ENCODE results near the gene METTL26. TPM values are rescaled to one million over a fixed set of nuclear protein-coding genes. Genes with fewer than 3 reads are reported as not detected.

METTL26 gene
- total RNA-seq, 1 donor from 2014 or later, result 91.4 TPM

DNA sequence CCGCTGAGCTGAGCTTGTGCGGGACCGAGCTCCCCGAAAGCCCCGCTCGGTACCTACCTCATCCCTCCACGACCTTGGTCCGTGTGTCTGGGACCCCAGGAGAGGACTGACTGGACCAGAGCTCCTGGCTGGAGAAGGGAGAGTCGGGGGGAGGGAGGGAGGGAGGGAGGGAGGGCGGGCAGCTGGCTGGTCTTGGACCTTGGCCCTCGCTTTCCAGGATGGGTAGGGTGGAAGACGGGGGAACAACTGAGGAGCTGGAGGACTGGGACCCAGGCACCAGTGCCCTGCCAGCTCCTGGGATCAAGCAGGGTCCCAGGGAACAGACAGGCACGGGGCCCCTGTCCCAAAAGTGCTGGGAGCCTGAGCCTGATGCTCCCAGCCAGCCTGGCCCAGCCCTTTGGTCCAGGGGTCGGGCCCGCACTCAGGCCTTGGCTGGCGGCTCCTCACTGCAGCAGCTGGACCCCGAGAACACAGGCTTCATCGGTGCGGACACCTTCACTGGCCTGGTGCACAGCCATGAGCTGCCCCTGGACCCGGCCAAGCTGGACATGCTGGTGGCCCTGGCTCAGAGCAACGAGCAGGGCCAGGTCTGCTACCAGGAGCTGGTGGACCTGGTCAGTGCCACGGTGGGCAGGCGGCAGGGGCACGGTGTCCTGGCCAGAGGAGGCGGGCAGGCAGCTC, 39.9 kb upstream of the METTL26 start:
- intact Hi-C loops (cut with micrococcal nuclease), result no loop called here

DNA sequence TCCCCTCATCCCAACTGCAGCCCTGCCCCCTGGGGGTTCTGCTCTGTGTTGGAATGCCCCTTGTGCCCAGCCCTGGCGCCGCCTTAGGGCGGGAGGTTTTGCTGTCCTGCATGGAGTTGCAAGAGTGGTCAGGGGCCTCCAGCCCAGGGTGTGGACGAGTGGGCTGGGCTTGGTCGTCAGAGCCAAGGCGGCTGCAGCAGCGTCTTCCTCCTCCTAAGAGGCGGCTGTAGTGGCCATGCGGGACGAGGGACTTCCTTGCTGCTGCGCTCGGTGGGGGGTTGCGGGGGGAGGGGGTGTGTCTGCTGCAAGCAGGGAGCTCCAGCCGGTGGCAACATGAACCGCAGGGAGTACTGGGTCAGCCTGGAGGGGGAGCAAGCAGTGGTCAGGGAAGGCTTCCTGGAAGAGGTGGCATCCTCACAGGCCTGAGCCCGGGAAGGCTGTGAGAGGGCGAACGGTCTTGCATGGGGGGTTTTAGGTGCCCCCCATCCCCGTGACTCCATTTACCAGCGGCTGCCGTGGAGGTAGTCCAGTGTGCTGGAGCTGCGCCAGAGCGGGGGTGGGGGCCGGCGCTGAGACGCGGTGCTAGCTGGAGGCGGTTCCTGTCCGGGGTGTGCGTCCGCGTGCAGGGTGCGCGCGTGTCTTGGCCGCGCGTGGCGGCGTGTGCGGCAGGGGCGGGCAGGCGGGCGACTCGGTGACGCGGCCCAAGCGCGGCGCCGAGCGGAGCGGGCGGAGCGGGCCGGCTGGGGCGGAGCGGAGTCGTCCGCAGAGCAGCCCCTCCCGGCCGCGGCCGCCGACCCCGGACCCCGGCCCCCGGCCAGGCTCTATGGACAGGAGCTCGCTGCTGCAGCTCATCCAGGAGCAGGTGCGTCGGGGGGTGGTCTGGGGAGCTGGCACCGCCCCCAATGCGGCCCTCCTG, 39.1 kb upstream of the METTL26 start, which contains the start of gene RHBDL1:
TSS of gene RHBDL1 (plus strand) at position 704 of the 916 bp plus-strand sequence. CDS start at position 824, 120 bp downstream.
- intact Hi-C loops (cut with micrococcal nuclease), result no loop called here

DNA sequence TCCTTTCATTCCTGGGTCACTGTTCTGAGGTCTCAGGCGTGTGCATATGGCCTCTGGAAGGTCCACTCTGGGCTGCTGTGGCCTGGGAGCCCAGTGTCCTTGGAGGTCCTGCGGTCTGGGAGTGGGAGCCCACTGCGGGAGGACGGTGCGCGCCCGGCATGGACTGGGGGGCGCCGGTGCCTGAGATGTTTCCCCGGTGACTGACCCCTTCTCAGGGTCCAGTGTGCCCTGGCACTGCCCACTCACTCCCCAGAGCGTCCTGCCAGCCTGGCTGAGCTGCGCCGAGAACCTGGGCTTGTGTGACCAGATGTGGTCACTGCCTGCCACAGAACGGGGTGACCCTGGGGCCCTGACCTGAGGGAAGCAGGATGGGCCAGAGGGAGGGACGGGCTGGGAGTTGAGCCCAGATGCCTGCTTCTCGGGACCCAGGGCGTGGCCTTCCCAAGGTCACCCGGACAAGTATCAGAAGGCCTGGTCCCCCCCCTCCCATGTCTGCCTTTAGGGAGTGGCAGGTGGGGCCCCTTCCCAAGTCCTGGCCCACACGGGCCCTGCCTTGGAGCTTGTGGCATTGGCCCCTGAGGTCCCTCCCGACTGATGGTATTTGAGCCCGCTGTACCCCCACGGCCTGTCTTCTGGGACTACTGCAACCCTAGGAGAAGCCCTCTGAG, 38.2 kb upstream of the METTL26 start:
- intact Hi-C loops (cut with micrococcal nuclease), result no loop called here

DNA sequence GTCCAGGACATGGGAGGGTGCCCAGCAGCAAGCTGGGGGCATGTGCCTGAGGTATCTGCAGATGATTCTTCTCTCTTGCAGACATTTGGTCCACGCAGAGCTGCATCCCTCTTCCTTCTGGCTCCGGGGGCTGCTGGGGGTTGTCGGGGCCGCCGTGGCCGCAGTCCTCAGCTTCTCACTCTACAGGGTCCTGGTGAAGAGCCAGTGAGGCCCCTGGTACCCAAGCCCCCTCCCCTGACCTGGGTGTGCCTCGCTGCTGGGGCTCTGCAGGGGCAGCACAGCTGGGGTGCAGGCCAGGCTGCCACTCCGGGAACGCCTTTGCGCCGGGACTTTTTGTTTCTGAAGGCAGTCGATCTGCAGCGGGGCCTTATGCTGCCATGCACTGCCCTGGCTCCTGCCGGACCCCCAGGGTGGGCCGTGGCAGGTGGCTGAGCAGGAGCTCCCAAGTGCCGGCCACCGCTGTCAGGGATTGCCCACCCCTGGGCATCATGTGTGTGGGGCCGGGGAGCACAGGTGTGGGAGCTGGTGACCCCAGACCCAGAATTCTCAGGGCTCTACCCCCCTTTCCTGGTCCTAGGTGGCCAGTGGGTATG, 37.4 kb upstream of the METTL26 start:
- intact Hi-C loops (cut with micrococcal nuclease), result no loop called here

DNA sequence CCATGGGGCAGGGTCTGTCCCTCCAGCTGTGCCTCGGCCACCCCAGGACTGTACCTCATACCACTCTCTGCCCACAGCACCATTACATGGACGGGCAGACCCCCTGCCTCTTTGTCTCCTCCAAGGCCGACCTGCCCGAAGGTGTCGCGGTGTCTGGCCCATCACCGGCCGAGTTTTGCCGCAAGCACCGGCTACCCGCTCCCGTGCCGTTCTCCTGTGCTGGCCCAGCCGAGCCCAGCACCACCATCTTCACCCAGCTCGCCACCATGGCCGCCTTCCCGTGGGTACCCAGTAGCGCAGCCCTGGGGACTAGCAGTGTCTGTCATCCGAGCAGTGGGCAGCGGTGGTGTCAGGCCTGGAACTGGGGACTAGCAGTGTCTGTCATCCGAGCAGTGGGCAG, 36.7 kb upstream of the METTL26 start:
- intact Hi-C loops (cut with micrococcal nuclease), result no loop called here

DNA sequence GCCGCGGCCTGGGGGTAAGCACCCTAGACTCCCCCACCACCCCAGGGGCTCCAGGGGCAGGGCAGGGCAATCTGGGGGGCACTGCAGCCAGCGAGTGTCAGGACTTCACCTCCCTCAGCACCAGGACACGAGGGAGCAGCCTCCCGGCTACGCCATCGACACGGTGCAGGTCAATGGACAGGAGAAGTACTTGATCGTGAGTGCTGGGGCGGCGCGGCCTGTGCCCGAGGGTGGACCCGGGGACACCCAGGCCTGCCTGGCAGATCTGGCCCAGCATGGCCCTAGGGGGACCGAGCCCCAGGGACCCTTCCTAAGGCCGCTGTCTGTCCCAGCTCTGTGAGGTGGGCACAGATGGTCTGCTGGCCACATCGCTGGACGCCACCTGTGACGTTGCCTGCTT, 36.3 kb upstream of the METTL26 start:
- intact Hi-C loops (cut with micrococcal nuclease), result no loop called here

DNA sequence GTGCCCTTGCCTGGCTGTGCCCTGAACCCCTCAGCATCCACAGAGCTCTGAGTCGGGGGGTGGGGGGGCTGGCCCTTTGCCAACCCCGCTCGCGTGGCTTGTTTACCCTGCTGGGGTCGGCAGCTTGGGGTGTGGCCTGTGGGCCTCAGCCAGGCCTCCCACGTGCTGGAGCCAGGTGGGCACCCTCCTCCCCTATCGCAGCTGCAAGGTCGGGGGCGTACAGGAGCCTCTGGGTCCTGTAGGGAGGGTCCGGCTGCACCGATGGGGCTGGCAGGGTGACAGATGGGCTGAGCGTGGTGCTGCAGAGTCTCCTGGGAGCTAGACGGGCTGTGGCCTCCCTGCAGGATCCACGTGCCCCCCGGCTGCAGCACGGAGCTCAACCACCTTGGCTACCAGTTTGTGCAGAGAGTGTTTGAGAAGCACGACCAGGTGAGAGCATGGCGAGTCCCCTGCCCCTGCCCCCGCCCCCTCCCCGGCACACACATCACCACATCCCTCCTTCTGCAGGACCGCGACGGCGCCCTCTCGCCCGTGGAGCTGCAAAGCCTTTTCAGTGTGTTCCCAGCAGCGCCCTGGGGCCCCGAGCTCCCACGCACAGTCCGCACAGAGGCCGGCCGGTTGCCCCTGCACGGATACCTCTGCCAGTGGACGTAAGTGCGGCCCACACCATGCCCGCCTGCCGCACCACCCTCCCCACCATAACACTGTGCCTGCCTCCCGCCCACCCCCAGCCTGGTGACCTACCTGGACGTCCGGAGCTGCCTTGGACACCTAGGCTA, 35.4 kb upstream of the METTL26 start:
- intact Hi-C loops (cut with micrococcal nuclease), result no loop called here

DNA sequence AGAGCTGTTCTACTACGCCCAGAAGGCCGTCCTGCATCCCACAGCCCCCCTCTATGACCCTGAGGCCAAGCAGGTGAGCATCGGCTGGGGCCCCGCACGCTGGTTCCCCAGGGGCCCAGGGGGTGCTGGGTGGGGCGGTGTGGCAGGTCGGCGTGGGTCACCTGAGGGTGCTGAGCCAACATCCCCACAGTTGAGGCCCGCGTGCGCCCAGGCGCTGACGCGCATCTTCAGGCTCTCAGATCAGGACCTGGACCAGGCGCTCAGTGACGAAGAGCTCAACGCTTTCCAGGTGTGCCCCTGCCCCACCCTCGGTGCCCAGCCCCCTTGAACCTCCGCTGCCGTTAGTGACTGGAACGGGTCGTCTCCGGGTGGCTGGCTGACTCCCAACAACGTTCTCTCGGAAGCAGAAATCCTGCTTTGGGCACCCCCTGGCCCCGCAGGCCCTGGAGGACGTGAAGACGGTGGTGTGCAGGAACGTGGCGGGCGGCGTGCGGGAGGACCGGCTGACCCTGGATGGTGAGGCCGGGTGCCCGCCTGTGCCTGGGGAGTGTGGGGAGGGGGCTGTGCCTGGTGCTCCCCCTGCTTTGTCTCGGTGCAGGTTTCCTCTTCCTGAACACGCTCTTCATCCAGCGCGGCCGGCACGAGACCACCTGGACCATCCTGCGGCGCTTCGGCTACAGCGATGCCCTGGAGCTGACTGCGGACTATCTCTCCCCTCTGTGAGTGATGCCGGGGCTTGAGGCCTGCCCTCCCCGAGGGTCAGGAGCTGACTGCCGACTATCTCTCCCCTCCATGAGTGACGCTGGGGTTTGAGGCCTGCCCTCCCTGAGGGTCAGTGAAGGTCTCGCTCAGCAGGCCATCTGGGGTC, 34.6 kb upstream of the METTL26 start:
- intact Hi-C loops (cut with micrococcal nuclease), result no loop called here

DNA sequence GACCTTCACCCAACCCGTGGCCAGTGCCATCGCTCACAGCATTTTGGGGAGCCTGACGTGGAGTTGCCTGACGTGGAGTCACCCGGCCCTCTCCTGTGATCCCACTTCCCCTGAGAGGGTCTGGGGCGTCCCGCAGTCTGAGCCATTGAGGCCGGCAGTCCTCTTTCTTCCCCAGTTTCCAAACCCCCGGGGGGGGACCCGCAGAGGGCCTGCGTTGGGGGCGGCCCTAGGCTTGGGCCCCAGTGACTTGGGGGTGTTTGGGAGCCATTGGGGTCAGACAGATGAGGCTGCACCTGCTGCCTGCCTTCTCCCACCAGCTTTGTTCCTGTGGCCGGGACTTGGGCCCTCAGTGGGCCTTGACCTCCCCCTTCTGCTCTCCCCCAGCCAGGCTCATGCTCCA, 33.6 kb upstream of the METTL26 start:
- intact Hi-C loops (cut with micrococcal nuclease), result no loop called here

DNA sequence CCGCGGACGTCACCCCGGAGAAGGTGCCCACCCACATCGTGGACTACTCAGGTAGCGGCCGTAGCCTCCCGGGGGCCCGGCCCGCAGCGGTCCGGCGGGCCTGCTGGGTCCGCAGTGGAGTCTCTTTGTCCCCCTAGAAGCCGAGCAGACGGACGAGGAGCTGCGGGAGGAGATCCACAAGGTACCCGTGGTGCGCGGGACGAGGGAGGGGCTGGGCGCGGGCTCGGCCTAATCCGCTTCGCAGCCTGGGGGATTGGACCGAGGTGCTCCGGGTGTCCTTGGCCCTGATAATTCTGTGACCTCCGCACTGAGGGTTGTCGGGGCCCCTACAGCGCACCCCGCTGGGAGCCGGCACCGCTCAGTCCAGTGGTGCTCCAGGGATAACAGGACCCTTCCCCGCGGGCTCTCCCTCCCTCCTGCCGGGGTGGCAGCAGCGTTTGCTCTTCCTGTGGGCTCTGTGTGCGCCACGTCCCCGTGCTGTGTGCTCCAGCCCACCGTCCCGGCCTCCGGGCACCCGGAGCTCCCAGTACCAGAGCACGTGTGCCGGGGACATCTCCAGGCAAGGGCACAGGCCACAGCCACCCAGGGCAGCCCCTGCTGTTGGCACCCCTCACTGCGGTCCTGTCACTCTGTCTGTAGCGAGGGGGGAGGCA, 32.5 kb upstream of the METTL26 start:
- intact Hi-C loops (cut with micrococcal nuclease), result loop anchor here (1.0 kb wide), 1 partner anchor 11 kb away; no protein-coding TSS in a partner anchor

DNA sequence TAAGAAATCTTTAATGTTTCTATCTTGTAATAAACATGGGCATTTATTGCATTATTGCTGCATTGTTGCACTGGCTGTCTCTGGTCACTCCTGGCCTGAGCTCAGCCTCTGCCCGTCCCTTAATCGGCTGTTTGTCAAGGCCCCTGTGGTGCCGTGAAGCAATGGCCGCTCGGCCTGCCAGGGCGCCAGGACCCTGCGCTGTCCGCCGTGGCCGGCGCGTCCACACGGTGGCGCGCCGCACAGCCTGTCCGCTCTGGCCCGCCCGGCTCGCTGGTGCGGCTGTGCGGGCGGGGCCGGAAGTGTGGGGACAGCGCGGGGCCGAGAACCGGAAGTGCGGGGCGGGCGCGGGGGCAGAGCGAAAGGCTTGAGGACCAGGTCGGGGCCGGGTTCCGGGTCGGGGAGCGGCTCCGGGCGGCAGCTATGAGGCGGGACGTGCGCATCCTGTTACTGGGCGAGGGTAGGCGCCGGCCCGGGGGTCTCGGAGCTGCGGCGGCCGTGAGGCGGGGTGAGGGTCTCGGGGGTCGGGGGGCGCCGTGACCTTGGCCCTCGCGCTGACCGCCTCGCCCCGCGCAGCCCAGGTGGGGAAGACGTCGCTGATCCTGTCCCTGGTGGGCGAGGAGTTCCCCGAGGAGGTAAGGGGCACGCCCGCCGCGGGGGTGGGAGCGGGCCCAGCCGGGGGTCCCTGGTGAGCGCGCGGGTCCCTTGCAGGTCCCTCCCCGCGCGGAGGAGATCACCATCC, 31.8 kb upstream of the METTL26 start, which contains the start of gene RHOT2:
TSS of gene RHOT2 (plus strand) at position 353 of the 739 bp plus-strand sequence. CDS start at position 421, 68 bp downstream.
- intact Hi-C loops (cut with micrococcal nuclease), result loop anchor here (1.0 kb wide), 1 partner anchor 11 kb away; no protein-coding TSS in a partner anchor

DNA sequence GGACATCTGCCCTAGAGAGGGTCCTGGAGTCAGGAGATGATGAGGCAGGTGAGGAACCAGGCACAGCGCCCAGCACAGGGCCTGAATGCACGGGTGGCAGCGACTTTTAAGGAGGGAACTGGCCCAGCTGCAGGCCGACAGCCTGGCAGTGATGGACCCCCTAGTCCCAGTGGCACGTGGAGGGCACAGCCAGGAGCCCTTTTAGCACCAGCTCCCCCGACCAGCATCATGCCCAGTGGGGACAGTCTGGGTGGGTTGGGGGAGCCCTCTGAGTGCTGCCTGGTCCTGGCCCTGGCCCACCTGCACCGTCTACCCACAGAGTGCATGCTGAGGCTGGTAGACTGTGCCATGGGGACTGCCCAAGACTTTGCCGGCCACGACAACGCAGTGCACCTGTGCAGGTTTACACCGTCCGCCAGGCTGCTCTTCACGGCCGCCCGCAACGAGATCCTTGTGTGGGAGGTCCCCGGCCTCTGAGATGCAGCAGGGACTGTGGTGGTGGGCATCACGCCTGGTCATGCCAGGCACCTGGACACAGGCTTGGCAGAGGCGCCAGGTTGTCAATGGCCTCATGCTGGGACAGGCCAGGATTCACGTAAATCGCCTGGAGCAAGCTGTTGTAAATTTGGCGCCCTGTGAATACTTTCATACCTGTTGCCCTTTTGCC, 31.1 kb upstream of the METTL26 start:
- intact Hi-C loops (cut with micrococcal nuclease), result no loop called here

DNA sequence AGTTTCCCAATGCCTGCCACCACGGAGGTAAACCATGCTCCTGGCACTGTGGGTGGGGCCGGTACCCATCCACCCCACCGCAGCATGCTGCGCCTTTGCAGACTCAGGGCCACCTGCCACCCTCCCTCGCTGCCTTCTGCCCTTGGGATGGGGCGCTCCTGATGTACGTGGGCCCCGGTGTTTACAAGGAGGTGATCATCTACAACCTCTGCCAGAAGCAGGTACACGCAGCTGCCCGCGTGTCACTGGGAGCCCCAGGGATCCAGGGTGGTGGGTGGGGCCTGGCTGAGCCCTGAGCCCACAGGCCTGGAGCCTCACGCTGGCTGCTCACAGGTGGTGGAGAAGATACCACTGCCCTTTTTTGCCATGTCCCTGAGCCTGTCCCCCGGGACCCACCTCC, 30.5 kb upstream of the METTL26 start:
- intact Hi-C loops (cut with micrococcal nuclease), result no loop called here

DNA sequence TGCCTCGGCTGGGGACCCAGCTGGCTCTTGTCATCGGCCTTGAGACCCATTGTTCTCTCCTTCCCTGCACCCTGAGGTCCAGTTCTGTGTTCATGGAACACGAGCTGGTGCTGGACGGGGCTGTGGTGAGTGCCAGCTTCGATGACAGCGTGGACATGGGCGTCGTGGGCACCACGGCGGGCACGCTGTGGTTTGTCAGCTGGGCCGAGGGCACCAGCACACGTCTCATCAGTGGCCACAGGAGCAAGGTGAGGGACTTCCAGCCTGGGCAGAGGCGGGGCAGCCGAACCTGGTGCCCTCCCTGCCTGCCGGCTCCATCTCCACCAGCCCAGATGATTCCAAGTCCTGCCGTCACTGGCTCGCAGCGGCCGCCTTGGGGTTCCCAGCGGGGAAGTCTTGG, 26.5 kb upstream of the METTL26 start:
- intact Hi-C loops (cut with micrococcal nuclease), result no loop called here

DNA sequence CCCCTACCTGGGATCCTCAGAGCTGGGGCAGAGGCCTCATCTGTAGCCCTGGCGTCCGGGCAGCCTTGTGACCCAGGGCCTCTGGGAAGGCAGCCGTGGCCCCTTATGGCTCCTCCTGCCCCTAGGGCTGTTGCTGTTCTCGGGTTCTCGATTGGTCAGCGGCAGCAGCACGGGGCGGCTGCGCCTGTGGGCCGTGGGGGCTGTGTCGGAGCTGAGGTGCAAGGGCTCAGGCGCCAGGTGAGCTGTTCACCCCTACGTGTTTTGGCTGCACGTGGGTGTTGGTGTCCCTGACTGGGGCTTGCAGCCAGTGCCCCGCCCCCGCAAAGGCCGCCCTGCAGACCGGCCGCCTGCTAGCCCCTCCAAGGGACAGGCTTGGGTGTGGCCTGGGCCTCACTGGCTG, 26.0 kb upstream of the METTL26 start:
- intact Hi-C loops (cut with micrococcal nuclease), result no loop called here

DNA sequence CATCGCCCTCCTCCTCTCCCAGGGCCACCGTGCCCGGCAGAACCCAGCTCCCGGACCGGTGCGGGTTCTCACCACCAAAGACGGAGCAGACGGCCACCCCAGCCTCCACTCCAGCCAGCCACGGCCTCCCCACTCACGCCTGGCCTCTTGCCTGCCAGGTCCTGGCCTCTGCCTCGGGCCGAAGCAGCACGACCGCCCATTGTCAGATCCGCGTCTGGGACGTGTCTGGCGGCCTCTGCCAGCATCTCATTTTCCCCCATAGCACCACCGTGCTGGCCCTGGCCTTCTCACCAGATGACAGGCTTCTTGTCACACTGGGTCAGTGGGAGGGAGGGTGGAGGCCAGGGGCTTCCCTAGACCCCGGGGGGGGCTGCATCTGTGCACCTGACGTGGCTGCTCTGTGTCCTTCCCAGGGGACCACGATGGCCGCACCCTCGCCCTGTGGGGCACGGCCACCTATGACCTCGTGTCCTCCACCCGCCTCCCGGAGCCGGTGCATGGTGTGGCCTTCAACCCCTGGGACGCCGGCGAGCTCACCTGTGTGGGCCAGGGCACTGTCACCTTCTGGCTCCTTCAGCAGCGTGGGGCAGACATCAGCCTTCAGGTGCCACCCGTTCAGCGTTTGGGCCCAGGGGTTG, 25.2 kb upstream of the METTL26 start:
- intact Hi-C loops (cut with micrococcal nuclease), result loop anchor here (2.0 kb wide), 1 partner anchor 25 kb away; the partner anchor contains the start of gene METTL26

Data from T-helper 2 cell treated with Interferon-gamma antibody and Interleukin-4, amounts not matched to agents 100 ng/mL and 5 ng/mL, for 36 hours (primary cell).